NCI-H2107 (cell line): ENCODE measurements around the gene HHAT.

Source experiments
- DNase-seq: peaks from one replicate; lab custom pipeline; 2025; lab: John Stamatoyannopoulos, UW

Gene HHAT

DNA sequence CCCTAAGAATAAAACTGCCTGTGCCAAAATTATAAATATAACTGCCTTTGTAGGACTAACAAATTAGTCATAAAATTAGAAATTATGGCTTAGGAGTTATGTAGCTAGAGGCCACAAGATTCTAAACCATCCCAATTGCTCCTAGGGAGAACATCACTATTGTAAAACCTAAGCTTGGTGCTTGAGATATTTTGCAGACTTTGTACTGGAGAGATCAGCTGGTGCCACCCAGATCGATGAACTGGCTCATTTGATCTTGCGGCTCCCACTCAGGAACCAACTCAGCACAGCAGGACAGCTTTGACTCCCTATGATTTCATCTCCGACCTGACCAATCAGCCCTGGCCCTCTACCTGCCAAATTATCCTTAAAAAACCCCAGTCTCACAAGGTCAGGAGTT lies 30.6 kb downstream of the HHAT start:
- no peak for DNase-seq

DNA sequence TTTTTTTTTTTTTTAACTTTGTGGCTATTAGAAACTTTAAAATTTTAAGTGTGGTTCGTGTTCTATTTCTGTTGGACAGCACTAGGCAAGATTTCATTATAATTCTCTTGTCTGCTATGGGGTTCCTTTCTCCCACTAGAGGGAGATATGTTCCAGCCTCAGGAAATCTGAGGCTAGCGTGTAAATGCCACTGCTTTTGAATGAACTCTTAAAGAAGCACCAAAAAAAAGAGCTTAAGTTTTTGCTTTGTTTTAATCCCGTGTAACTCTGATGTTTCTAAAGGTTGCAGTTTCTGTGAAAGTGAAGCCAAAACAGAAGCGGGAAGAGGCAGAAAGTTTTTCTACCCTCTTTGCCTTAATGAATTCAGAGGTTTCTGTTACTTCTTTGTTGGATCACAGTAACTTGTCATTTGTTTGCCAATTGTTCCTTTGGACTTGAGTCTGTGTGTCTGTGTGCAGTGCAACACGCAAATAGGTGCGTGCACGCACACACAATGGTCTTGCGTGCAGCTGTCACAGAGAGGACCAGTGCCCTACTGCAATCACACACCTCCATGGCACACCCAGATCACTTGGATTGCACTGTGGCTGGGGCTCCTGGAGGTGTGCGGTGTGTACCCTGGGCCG lies 32.3 kb downstream of the HHAT start:
- DNase-seq, result no peak

DNA sequence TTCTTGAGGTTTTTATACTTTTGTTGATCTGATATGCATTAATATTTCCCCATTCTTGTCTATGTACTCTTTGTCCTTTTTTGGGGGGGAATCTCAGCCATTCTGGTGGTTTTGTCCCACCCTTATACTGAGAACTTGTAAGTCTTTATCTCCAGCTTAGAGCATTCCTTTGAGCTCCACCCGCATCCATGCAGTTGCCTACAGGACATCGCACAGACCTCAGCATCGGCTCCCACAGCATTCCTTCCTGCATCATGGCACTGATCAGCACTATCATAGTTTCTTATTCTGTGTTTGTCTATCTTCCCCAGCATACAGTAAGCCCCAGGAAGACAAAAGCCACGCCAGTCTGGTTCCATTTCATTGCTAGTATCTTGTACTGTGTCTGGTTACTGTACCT lies 33.0 kb downstream of the HHAT start:
- no peak for DNase-seq

DNA sequence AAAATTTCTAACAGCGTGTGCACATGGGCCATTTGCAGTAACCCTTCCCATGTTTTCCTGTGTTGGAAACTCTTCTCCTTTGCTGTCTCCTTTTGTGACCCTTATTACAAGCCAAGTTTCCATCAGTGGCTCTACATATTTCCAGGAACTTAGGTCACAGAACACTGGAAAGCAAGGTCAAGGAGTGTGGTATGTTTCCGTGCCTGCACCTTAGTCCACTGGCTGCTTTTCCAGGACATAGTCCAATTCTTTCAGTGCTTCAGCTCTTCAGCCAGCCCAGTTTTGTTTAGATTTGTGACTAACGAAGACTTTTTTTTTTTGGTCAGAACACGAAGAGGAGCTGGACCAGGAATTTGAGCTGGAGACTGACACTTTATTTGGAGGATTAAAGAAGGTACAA lies 33.8 kb downstream of the HHAT start:
- DNase-seq, result no peak

DNA sequence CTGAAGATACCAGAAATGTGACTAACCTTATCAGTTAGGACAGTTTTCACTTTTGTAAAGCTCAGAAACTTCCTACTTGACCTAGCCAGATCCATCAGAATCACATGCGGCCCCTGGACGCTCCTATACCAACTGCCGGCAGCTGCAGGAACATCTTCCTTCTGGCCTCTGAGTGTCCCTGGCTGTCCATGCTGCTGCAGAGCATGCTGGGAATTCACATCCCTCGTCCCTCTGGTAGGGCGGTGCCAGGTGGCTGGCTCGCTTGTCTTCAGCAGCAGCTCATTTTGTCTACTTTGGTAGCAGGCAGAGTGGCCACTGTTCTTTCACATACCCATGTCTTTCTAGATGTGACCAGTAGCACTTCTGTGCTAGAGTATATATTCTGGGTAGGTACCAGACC lies 34.4 kb downstream of the HHAT start:
- no peak for DNase-seq

DNA sequence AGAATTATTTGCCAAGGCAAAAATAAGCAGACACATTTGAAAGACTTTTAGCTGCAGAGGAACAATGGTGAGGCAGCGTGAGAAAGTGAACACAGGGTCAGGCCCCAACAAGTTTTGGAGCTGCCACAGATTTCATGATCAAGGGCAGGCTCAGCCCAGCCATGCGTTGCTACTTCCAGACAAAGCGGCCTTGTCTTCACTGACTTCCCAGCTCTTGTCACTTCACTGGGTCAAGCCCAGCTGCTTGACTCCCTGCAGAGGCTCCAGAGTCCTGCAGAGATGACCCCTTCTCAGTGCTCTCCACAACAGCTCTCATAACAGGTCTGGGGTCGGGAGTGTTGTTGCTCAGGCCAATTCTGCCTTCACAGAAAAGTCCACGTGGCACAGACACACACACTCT lies 35.8 kb downstream of the HHAT start:
- DNase-seq, result no peak

DNA sequence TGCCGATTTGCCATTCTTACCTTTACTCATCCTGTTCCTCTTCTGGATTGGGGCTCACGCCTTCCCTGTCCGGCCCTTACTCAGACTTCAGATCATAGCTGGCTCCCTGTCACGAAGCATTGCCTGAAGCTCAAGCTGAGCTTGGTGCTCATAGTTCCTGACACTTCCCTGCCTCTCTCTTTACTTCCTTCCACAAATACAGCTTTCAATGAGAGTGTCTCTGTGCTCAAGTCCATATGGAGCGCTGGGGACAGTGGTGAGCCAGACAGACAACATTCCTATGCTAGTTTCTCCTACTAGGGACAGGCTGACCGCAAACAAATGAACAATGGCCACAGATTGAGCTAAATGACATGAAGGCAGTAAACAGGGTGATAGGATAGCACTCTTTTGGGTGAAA lies 38.1 kb downstream of the HHAT start:
- no peak for DNase-seq

DNA sequence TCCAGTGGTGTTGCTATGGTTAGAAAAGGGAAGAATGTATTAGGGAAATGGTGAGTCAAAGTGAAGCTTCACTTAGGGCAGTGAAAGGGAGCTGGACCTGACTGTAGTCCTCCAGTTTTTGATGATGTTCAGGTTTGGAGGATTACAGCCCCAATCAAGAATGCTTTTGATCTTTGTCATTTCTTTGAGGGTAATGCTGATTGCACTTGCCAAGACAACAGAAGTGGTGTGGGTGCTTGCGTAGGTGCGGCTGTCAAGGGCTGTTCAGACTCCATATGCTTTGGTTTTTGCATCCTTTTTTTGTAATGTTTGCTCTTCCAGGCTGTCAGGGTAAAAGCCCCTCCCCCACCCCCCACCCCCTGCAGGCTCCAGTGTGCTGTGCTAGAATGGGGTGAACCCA lies 38.9 kb downstream of the HHAT start:
- no peak for DNase-seq

DNA sequence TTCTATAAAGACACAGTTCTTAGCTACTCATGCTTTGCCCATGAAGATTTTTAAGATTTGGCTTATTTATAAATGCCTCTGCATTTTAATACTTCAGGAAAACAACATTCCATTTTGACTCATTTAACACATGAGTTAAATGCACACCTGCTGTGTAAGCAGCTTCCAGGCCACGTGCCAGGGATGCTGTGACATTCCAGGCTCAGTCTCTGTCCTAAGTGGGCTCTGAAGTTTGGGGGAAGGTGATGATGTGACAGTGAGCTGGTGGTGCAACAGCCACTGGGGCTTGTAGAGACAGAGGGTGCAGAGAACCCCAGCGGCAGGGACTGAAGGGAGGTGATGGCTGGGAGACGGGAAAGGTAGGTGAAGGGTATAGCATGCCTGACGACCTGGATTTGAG lies 40.7 kb downstream of the HHAT start:
- DNase-seq, result no peak

DNA sequence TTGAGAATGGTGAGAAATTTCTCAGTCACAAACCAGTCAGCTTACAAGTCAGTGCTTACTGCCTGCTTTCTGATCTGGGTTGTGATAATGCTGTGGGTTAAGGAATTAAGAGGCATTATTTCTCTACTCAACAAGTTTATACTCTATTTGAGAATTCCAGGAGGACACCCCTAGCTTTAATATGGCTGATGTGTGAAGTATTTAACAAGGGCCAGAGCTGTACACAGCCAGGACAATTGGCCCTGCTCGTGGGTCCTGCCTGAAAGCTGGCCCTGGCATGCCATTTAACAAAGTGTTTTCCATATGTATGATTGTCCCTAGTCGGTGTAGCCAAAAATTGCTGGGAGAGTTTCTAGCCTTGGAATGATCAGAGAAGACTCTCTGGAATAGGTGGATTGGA lies 43.2 kb downstream of the HHAT start:
- DNase-seq, result no peak

DNA sequence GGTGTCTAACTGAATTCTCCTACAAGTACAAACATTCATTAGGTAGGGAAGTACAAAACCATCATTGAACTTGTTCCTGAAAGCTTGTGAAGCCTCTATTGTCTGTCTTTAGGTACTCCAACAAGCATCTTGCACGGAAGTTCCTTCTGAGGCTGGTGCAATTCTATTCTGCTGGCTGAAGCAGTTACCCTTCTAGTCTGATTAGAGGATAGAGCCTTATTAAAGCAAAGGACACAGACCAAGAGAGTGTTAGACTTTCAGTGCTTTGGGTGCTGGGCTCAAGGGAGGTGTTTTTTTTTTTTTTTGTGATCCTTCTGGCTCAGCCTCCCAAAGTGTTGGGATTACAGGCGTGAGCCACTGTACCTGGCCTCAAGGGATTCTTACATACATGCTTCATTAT lies 43.8 kb downstream of the HHAT start:
- DNase-seq, result no peak

DNA sequence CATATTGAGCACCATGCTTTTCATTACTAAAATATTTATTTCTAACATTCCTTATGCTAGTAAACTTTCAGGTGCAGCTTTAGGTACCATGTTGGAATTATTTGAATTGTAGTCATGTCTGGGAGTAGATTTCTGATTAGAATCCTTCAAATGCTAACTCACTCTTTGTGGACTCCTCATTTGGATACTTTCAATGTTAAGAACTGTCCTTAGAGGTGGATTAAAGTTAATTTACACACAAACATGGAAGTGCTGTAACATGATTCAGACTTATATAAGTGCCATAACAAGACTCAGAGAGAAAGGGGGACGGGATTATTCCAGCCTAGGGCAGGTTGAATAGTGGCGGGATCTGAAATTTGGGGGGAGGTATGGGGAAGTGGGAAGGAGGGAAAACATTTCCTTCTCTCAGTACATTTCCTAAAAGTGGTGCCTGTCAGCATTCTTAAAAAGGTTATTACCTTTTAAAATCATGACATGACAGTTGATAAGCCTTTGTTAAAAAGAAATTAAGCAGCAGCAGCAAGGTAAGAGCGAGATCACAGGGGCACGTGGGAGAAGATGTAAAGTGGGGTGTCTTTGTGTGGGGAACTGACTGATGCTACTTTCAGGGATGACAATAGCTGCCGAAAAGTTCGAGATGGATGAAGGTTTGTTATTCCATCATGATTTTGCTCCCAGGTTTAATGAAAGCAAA lies 44.4 kb downstream of the HHAT start:
- DNase-seq, result no peak

DNA sequence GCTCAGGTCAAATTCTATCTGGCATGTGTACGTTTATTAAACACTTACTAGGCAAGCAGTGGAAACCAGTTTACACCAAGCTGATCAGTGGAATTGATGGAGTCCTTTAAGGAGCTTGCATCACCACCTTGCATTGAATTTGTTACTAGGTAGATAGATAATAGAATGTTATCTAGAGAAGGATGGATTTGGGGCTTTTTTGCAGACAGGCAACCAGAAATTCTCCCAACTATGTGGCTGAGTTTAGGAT lies 44.9 kb downstream of the HHAT start:
- DNase-seq, result no peak

DNA sequence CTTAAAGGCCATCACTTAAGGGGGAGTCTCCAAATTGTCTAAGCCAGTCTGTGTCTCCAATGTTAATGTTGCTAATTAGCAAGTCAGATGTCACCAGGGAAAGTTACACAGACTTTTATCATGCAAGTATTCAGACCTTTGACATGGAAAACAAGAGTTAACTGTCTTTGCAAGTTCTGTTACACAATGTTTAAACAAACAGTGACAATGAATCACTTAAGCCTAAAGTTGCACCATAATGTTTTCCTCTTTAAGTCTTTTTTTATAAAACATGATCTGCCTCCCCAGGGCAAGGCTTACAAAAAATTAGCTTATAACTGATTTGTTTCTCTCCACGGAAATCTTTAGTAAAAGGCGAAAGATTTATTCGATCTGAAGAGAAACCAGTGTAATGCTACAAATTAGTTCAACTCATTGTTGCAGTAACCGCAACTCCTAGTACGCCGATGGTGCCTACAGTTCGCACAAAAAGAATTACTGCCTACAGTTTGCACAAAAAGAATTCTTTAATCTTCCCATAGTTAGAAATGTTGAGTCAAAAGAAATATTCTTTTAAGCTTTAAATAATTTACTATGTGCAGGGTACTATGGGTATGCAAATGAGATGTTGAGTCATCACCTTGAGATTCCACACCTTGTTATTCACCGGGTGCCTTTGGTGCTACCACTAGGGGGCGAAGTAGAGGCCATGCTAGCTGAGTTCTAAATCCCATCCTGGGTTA lies 45.3 kb downstream of the HHAT start:
- no peak for DNase-seq

DNA sequence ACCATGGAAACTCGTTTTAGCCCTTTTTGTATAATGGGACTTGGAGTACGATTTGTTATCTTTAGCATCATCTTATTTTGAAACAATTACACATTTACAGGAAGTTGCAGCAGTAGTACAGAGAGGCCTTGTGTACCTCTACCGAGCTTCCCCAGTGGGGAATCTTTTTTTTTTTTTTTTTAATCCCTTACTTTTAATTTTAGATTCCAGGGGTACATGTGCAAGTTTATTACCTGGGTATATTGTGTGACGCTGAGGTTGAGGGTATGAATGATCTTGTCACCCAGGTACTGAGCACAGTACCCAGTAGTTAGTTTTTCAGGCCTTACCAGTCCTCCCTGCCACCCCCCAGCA lies 45.9 kb downstream of the HHAT start:
- no peak for DNase-seq

DNA sequence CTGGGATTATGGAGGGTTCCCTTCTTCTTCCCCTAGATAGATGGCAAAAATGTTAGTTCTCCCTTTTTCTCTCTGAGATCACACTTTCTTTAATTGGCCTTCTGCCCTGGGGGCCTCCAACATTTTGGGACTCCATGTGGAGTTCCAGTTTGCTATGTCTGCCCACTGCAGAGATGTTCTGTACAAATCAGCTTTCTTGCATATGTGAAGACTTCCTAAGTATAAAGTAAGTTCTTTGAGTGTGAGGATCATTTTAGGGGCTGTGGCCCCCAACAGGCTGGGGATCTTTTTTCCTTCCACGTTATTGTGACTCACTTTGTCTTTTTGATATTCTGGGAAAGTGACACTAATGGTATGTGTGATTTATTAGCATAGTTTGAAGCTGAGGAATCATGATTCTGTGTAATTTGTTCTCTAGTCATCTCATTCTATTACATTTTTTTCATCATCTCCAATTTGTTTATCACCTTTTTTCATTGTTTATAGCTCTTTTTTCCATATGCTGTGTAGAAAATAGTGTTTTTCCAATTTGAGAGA lies 48.2 kb downstream of the HHAT start:
- no peak for DNase-seq

DNA sequence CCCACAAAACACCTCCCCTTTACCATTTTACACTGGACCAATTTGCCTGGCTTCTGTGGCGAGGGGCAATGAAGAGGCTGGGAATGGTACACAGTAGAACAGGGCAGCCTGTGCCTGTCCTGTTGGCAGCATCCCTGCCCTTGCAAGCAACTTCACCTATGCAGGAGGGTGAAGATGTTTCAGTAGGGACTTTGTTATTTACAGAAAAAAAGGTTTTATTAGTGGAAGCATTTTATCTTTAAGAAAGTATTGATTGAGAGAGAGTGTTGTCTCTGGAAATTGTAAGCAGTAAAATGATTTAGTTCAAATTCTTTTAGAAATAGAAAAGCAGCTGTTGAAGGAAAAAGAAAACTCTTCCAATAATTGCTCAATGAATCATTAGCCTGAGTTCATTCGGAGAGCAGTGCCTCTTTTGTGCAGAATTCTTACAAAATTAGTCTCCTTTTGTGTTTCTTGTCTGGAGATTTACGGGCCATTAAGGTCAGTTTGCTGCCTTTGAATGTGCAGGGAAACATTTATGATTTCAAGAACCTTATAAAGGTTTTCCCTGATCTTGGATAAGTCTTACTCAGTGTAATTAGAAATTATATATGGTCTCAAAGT lies 49.1 kb downstream of the HHAT start:
- DNase-seq, result no peak

DNA sequence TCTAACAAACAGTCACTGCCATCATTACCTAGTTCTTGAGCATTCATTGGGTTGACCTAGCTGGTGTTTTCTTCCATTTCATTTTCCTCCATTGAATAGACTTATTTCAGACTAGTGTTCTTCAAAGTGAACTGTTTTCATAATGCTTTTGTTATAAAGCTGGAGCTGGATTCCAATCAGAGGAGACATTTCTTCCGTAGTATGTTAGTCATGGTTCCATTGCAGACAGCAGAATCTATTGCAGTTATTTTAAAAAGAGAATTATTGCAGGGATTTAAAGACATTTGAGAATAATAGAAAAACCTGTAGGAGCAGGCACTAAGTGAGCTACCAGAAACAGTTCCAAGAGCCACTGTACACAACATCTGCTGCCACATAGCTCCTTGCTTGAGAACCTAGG lies 50.0 kb downstream of the HHAT start:
- DNase-seq, result no peak

DNA sequence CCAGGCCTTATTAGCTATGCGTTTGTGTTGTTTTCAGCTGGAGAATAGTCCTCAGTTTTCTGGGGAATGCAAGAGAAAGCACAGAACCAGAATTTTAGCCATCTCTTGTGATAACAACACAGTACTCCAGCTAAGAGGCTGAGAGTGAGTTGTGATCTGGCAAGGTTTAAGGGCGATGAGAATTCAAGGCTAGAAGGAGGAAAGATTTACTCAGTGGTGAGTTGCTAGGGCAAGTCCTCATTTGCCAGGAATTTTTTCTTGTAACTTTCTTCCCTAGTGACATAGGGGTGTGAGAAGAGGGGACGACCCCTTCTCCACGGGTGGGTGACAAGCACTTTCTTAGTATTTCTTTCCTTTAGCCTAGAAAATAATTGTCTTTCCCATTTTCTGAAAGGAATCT lies 53.2 kb downstream of the HHAT start:
- DNase-seq, result no peak

DNA sequence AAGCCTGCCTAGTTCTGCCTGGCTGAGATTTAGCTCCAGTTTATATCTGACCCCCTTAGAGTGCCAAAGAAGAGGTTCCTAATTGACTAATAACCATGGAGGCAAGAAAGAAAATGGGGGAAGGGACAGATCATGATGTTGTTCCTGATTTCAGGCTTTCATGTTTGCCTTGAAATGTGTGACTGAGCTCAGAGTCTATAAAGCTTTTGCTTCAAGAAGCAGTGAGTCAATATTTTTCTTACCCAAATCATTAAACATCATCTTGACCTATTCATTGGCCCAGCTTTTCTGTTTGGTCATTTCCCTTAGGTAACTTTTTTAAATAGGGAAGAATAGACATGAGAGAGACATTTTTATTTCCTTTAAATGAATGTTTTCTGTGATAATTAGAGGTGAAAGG lies 55.9 kb downstream of the HHAT start:
- no peak for DNase-seq

DNA sequence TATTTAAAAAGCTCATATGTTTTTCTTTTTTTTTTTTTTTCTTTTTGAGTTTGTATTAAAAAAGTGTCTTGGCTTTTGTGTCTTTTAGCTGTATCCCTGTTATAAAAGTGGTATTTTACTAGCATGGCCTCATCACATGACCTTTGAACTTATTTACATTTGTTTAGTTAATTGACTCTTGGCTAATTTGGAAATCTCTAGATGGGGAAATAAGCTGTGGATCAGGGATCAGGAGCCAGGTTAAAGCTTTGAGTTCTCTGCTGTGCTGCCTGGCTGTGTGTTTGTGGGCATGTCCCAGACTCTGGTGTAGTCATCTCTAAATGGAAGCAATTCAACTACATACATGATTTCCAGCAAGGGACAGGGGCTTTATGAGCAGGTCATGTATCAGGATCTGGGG lies 56.5 kb downstream of the HHAT start:
- no peak for DNase-seq

DNA sequence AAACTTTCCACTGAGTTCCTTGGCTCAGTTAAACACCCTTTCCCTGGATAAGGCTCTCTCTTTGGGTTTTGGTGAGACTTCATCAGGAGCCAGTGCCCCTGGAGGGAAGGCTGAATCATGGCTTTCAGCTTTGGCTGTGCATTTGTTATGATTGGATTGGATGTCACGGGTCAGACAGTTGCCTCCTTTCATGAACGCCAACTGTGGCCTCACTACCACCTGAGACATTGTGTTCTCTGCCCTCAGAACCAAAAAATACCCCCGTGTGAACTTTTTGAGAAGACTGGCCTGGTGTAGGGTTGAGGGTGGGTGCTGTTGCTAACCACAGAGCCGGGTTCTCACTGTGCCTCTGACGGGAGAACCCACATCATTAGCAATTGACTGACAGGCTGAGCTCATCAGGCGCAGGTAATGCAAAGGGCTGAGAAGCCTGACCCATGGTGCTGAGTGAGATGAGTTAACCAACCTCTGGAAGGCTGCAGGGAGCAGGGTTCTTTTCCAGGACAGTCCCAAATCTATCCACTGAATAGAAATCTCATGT lies 65.6 kb downstream of the HHAT start:
- no peak for DNase-seq

DNA sequence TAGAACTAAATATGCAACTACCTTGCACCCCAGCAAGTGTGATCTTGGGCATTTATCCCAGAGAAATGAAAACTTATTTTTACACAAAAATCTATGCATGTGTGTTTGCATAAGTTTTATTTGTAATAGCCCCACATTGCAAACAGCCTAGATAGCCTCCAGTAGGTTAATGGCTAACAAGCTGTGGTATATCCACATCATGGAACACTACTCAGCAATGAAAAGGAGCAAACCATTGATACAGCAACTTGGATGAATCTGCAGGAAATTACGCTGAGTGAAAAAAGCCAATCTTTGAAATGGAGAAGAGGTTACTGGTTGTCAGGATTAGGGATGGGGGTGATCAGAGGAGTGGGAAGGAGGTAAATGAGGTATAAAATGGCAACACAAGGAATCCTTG lies 67.8 kb downstream of the HHAT start:
- no peak for DNase-seq
